Activated gamma-delta T cell treated with Interleukin-2 at 50 U/mL for 16 hours (primary cell): ENCODE measurements around the gene SLC25A38.
A peak's percentile ranks its signal among the peaks of the same experiment; 100 is the strongest.
"Not testable (repeated sequence)": the region's sequence is repeated elsewhere in the genome, so short reads cannot be mapped to it uniquely, and the experiment has no call there.

ENCODE experiments used
- DNase-seq: peaks from one replicate; pipeline ENCODE4 v3.0.0-alpha.2; 2020

Gene SLC25A38, protein sequence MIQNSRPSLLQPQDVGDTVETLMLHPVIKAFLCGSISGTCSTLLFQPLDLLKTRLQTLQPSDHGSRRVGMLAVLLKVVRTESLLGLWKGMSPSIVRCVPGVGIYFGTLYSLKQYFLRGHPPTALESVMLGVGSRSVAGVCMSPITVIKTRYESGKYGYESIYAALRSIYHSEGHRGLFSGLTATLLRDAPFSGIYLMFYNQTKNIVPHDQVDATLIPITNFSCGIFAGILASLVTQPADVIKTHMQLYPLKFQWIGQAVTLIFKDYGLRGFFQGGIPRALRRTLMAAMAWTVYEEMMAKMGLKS

DNA sequence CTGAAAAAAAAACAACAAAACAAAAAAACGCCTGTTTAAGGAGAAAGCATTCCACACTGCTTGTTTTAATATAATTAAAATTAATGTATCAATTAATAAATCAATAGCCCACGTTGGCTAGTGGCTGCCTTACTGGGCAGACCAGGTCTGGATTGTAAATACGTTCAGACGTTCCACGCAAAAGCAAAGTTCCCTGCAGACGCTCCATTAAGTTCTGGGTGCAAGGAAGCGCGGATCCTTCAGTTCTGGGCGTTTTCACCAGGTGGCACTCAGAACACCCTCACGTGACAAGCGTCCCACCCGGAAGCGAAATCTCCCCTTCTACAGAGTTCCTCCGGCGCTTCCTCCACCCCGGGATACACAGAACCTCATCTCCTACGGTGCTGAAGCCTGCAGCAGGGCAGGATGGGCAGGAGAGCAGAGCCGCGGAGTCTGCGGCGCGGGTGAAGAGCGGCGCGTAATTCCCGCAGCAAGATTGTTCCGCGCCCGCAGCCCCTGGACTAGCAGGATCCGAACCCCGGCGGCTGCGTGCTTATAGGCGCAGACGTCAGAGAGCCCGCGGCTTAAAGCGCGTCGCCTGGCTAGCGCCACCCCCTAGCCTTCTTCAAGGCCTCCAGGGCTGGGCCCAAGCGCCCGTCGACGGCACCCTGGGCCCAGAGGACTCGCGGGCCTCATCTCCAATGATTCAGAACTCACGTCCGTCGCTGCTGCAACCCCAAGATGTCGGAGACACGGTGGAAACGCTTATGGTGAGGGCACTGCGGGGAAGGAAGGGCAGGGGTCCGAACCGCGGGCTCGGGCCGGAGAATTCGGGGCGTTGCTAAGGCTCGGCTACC lies at the start of gene SLC25A38:
Gene SLC25A38, plus strand, starts transcription at position 326 of the 836 bp plus-strand sequence. Its CDS starts 355 bp downstream, at position 681.
- DNase-seq = peak; percentile 72

DNA sequence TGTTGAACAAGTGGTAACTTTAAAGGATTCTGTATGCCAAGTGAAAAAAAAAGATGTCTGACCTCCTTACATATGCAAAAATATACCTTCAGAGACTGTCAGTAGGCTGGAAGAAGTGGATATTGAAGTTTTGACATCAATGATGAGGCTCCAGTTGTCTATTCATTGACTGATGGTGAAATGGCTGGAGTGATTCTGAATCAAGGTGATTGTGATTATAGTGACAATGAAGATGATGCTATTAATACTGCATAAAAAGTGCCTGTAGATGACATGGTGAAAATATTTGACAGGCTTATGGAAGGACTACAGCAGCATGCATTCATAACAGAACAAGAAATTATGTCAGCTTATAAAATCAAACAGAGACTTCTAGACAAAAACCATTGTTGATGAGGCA lies 49.6 kb upstream of the SLC25A38 start:
- DNase-seq = no peak

DNA sequence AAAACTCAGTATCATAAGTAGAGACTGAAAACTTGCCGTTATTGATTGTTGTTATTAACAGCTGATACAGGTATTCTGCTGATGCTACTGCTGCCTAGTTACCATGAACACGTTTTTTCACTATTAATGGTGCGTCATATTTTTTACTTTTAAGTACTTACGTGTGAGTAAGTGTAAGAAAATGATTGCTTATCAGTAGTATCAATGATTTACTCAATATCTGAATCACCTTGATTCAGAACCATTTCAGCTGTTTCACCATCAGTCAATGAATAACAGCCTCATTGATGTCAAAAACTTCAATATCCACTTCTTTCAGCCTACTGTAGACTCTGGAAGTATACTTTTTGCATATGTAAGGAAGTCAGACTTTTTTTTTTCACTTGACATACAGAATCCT lies 49.0 kb upstream of the SLC25A38 start:
- DNase-seq = no peak

DNA sequence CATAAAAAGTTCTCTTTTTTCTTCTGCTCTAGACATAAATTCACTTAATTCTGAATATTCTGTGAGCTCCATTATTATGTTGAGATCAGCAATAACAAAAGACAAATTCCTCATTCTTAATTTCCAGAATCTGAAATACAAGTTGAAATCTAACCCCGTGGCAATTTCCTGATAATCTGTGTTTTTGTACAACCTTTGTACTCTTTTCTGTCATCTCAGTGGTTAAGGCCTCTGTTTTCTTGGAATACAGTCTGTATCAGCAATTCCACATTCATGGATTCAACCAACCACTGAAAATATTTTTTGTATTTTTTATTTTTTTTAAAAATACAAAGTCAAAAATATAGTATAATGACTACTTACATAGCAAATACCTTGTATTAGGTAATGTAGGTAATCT lies 45.0 kb upstream of the SLC25A38 start:
- no peak for DNase-seq

DNA sequence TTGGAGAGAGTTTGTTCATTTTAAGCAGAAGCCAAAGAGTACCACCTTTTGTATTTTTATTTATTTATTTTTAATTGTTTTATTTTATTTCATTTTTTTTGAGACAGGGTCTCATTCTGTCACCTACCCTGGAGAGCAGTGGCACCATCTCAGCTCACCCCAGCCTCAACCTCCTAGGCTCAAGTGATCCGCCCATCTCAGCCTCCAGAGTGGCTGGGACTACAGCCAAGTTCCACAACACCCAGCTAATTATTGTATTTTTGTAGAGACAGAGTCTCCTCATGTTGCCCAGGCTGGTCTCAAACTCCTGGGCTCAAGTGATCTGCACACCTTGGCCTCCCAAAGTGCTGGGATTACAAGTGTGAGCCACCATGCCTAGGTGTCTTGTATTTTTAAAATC lies 44.1 kb upstream of the SLC25A38 start:
- DNase-seq = no peak

DNA sequence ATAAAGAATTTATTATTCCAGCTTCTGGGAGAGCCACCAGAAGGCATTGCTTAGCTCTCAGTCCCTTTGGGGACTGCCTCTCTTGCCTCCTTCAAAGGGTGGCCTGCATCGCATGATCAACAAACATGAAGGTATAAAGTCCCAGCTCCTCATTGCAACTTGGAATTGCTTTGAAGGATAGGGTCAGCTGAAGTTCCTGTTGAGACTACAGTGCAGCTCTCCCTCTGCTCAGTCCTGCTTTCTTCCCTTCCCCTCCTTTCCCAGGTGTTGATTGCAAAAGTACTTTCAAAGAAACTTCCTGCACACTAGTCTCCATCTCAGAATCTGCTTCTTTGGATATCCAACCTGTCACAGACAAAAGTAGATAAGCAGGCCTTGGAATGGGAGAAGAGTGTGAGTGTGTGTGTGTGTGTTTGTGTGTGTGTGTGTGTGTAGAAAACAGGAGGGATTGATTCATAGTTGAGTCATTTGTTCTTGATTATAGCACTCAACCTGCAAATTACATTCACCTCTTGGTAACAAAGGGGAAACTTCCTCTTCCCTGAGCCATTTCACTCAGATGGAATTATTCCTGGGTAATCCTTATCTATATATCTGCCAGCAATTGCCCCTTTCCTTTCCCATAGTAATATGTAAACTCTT lies 40.0 kb upstream of the SLC25A38 start:
- no peak for DNase-seq

DNA sequence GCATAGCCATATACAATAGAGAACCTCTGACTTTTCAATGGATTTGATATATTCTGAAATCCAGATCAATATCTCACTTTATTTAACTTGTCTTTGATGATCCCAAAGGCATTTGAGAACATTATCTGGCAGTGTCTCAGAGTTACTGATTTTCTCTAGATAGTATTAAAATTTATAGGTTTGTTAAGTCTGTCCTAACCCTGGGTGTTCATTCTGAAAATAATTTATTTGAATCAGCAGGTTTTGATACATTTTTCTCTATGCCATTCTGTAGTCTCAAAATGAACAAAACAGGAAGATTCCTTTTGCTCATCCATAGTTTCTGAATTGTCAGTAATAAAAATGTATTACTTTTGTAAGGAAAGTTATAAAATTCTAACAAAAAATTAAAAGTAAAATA lies 39.4 kb upstream of the SLC25A38 start:
- DNase-seq = no peak

DNA sequence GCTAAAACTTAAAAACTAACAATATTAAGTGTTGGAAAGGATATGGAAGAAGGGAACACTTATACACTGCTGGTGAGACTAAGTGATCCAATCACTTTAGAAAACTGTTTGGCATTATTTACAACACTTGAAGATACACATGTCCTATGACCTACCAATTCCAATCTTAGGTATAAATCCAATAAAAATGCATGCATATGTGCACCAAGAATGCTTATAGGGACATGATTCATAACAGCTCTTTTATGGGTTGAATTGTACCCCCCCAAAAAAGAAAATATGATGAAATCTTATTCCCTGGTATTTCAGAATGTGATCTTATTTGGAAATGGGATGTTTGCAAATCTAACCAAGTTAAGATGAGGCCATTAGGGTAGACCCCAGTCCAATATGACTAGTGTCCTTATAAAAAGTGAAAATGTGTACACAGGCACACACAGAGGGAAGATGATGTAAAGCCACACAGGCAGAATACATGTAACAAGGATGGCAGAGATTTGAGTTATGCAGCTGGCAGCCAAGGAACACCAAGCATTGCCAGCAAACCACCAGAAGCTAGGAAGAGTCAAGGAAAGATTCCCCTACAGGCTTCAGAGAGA lies 38.3 kb upstream of the SLC25A38 start:
- no peak for DNase-seq

DNA sequence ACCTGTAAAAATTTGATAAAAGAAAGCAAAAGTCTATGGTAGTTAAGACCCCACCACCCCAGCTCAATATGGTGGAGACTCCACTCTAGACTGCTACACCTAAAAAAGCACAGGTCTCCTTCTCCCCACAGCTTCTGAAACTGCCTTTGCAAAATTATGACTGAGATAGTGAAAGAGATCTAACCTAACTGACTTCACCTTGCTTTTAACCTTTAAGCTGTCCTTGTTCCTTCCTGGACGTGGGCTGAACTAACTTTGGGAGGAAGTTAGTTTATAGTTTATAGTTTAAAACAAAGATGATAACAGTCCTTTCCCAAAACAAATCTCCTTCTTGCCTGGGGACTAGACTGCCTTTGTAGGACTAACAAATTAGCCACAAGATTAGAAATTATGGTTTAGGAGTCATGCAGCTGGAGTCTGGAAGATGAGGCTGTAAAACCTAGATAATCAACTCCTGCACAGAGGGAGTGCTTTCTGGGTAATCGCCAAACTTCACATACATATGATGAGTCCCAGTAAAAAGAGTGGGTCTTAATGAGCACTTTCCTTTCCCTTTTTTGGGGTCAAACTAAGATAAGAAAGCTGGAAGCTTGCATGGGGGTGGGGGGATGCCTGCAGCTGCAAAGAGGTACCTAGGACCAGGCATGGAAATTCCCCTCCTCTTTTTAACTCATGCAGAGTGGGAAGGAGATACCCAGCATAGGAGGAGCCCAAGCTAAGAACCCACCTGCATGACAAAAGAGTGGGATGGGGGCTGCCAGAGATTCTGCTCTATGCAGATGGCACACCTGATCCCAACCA lies 36.2 kb upstream of the SLC25A38 start:
- DNase-seq = no peak

DNA sequence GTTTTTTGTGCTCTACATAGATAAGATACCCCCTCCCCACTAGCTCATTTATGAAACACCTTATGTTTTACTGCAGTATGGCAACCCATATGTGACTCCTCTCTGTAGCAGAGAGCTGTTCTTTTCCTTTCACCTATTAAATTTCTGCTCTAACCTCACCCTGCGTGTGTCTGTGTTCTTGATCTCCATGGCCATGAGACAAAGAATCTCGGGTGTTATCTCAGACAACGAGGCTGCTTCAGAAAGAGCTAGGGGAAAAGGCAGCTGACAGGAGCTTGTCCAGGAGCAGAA lies 35.6 kb upstream of the SLC25A38 start:
- no peak for DNase-seq

DNA sequence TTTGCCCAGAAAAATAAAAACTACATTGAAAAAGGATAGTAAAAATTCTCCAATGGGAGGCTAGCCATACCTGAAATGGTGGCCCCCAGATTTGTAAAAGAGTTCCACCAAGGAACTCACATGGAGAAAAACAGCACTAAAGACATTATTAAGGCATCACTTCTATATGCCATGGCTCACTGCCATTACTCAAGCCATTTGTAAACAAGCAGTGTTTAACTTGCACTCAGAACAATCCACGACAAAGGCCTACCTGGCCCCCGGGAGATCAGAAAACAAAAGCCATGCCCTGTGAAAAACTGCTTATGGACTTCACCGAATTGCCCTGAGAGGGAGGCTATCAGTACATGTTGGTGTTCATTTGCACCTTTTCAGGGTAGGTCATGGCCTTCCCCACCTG lies 34.1 kb upstream of the SLC25A38 start:
- no peak for DNase-seq

DNA sequence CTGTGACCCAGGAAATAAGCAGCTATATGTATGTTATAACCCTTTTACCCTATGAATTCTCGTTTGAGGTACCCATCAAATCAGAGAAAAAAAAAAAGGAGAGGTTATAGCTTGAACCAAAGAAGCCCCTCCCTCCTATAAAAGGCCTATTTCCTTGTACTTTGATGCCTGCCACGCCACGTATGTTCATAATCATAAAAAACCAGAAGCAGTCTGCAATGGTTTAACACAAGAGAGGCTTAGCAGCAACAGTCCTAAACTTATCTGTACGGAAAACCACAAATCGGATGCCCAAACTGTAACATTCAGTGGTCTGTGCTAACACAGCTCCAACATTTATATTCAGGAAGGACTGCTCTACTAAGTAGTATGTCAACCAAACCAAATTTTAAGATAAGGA lies 32.5 kb upstream of the SLC25A38 start:
- no peak for DNase-seq

DNA sequence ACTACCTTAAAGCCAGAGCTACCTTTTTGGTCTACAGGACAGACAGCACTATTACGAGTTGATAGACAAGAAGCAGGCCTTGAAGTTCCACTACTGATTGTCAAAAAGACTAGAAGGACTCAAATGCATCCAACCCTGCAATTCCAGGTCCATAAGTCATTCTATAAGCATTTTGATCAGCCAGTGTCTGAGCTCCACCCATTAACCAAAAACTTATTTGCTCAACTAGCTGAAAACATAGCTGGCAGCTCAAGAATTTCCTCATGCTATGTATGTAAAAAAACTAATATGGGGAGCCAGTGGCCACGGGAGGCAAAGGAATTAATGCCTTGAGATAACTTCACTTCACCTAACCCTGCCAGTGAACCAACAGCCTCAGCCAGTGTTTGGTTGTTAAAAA lies 32.0 kb upstream of the SLC25A38 start:
- DNase-seq = not testable (repeated sequence)

DNA sequence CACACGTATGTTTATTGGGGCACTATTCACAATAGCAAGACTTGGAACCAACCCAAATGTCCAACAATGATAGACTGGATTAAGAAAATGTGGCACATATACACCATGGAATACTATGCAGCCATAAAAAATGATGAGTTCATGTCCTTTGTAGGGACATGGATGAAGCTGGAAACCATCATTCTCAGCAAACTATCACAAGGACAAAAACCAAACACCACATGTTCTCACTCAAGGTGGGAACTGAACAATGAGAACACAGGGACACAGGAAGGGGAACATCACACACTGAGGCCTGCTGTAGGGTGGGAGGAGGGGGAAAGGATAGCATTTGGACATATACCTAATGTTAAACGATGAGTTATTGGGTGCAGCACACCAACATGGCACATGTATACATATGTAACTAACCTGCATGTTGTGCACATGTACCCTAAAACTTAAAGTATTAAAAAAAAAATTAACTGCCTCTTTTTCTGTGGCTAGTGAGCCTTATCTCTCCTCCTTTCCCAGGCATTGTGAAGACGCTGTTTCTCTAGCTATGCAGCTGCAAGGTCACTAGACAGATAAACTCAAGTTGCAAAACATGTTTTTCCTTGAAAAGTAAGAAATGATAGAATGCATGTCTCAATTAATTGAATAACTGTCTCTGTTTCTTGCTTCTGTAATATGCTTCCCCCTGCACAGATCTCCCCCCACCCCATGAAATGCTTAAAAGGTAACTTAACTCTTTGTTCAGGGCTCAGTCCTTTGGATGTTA lies 29.8 kb upstream of the SLC25A38 start:
- DNase-seq = not testable (repeated sequence)

DNA sequence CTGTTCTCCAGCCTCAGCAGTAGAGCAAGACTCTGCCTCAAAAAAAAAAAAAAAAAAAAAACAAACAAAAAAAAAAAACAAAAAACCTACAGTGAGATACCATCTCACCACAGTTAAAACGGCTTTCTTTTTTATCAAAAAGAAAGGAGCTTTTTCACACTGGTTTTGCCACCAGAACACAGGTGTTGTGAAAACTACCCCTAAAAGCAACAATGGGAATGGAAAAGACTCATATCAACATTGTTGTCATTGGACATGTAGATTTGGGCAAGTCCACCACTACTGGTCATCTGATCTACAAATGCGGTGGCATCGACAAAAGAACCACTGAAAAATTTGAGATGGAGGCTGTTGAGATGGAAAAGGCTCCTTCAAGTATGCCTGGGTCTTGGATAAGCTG lies 24.8 kb upstream of the SLC25A38 start:
- DNase-seq = no peak

DNA sequence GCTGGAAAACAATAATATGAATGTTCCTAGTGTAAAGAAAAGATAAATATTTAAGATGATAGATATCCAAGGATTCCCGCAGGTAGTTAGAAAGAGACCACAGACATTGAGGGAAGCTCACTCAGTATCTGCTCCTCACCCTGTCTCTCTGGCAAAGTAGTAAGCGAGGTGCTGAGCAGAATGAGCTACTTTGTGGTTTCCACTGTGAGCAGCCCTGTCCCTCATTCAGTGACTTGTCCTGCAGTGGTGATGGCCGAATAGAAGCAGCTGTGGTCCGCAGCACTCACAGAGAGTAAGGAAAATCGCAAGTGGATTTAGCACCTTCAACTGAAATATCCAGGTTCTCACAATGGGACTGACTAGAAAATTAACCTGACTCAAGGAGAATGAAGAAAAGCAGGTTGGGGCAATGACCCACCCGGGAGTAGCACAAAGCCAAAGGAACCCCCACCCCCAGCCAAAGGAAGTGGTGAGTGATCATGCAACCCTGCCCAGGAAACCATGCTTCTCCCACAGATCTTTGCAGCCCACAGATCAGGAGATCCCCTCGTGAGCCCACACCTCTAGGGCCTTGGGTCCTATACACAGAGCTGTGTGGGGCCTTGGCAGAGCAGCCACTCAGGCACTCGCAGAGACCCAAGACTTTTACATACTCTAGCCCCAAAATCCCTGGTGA lies 21.8 kb upstream of the SLC25A38 start:
- peak; percentile 33 for DNase-seq

DNA sequence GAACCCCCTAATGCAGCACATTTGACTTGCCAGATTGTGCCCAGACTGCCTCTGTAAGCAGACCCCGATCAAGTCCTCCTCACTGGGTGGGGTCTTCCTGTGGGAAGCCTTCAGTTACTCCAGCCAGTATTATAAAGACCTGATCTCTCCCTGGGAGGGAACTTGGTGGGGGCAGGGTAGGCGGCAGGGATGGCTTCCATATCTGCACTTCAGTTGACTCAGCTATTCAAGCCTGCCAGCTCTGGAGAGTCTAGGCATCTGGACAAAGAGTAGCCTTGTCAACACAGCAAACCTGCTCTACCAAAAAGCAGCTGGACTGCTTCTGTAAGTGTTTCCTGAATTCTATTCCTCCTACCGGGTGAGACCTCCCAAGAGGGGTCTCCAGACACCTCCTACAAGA lies 21.0 kb upstream of the SLC25A38 start:
- no peak for DNase-seq

DNA sequence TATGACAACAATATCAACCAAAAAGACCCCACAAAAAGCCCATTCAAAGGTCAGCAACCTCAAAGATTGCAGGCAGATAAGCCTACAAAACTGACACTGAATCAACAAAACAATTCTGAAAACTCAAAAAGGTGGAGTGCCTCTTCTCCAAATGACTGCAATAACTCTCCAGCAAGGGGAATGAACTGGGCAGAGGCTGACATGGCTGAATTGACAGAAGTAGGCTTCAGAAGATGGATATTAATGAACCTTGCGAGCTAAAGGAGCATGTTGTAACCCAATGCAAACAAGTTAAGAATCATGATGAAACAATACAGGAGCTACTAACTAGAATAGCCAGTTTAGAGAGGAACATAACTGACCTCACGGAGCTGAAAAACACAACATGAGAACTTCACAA lies 20.4 kb upstream of the SLC25A38 start:
- no peak for DNase-seq

DNA sequence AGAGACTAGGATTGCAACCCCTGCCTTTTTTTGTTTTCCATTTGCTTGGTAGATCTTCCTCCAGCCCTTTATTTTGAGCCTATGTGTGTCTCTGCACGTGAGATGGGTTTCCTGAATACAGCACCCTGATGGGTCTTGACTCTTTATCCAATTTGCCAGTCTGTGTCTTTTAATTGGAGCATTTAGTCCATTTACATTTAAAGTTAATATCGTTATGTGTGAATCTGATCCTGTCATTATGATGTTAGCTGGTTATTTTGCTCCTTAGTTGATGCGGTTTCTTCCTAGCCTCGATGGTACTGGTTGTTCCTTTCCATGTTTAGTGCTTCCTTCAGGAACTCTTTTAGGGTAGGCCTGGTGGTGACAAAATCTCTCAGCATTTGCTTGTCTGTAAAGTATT lies 12.7 kb upstream of the SLC25A38 start:
- DNase-seq = not testable (repeated sequence)

DNA sequence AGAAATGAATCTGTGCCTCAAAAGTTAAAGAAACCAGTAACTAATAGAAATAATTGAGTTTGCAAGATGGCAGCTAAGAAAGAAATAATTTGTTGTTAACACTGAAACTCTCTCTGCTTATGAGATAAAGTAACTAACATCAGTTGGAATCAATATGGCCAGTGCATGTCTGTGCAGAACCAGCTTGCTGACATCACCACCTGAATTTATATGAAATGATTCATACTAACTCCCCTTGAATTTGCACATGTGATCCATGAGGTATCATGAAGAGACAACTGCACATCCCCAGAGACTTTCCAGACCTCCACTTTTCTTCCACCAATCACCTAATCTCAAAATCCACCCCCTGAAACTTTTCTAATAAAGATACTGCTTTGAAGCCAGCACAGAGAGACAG lies 10.3 kb upstream of the SLC25A38 start:
- DNase-seq = no peak

DNA sequence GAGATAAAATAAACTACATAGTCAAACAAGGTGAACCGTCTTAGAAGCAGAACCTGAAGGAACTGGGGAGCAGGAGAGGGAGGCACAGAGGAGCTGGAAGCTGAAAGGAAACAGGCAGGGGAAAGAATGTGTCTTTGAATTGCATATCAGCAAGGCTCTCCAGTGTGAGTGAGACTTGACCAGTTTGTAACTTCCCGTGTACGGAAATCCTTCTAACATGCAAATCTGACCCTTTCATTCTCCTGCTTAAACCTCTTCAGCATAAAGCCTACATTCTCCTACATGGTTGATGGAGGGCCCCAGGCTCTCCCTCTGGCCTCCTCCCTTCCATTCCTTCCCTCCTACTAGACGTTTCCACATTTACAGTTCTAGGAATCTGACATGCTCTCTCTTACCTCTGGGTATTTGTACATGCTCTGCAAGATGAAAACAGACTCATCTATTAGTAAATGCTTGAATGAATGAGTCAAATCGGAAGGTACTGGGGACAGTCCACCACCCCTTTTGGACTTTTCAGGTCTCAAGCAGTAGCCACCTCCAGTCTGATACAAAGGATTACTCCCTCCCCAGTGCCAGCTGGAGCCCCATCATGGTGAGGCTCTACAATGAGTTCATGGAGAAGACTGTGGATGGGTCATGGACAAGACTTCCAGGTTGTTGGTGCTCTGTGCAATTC lies 6.1 kb upstream of the SLC25A38 start:
- DNase-seq = no peak
